ENCODE data around the gene GPC5.
"Not testable (repeated sequence)": the region's sequence is repeated elsewhere in the genome, so short reads cannot be mapped to it uniquely, and the experiment has no call there.

The GPC5 gene

GRCh38 chr13:92251671-92252210 lies 853.3 kb downstream of the GPC5 start:
- DNase-seq (ENCODE audit: low read depth in 2 of 3, low spot score in 2 of 3) = no peak

GRCh38 chr13:92255526-92255925 lies 857.1 kb downstream of the GPC5 start:
- DNase-seq (ENCODE audit: low read depth in 2 of 3, low spot score in 2 of 3) = no peak

- DNase-seq (ENCODE audit: low read depth in 2 of 3, low spot score in 2 of 3) = no peak
Measured at GRCh38 chr13:92256211-92256610, 857.8 kb downstream of the GPC5 start.

GRCh38 chr13:92259046-92259445 lies 860.6 kb downstream of the GPC5 start:
- DNase-seq (ENCODE audit: low read depth in 2 of 3, low spot score in 2 of 3) = no peak

- DNase-seq (ENCODE audit: low read depth in 2 of 3, low spot score in 2 of 3) = no peak
Measured at GRCh38 chr13:92259523-92259922, 861.1 kb downstream of the GPC5 start.

- DNase-seq (ENCODE audit: low read depth in 2 of 3, low spot score in 2 of 3) = no peak
Measured at GRCh38 chr13:92260363-92260762, 861.9 kb downstream of the GPC5 start.

- no peak for DNase-seq (ENCODE audit: low read depth in 2 of 3, low spot score in 2 of 3)
Measured at GRCh38 chr13:92262100-92262788, 863.8 kb downstream of the GPC5 start.

- DNase-seq (ENCODE audit: low read depth in 2 of 3, low spot score in 2 of 3) = no peak
Measured at GRCh38 chr13:92265408-92265807, 867.0 kb downstream of the GPC5 start.

GRCh38 chr13:92270990-92271389 lies 872.6 kb downstream of the GPC5 start:
- no peak for DNase-seq (ENCODE audit: low read depth in 2 of 3, low spot score in 2 of 3)

- no peak for DNase-seq (ENCODE audit: low read depth in 2 of 3, low spot score in 2 of 3)
Measured at GRCh38 chr13:92272177-92272576, 873.8 kb downstream of the GPC5 start.

GRCh38 chr13:92280986-92281385 lies 882.6 kb downstream of the GPC5 start:
- not testable (repeated sequence) for DNase-seq (ENCODE audit: low read depth in 2 of 3, low spot score in 2 of 3)

GRCh38 chr13:92290718-92291307 lies 892.4 kb downstream of the GPC5 start:
- not testable (repeated sequence) for DNase-seq (ENCODE audit: low read depth in 2 of 3, low spot score in 2 of 3)

GRCh38 chr13:92294533-92294932 lies 896.1 kb downstream of the GPC5 start:
- not testable (repeated sequence) for DNase-seq (ENCODE audit: low read depth in 2 of 3, low spot score in 2 of 3)

- not testable (repeated sequence) for DNase-seq (ENCODE audit: low read depth in 2 of 3, low spot score in 2 of 3)
Measured at GRCh38 chr13:92296154-92296671, 897.8 kb downstream of the GPC5 start.

GRCh38 chr13:92297971-92298942 lies 899.8 kb downstream of the GPC5 start:
- DNase-seq (ENCODE audit: low read depth in 2 of 3, low spot score in 2 of 3) = no peak

GRCh38 chr13:92300651-92301050 lies 902.2 kb downstream of the GPC5 start:
- DNase-seq (ENCODE audit: low read depth in 2 of 3, low spot score in 2 of 3) = no peak

GRCh38 chr13:92303428-92303827 lies 905.0 kb downstream of the GPC5 start:
- no peak for DNase-seq (ENCODE audit: low read depth in 2 of 3, low spot score in 2 of 3)

- no peak for DNase-seq (ENCODE audit: low read depth in 2 of 3, low spot score in 2 of 3)
Measured at GRCh38 chr13:92307752-92308151, 909.3 kb downstream of the GPC5 start.

- DNase-seq (ENCODE audit: low read depth in 2 of 3, low spot score in 2 of 3) = no peak
Measured at GRCh38 chr13:92312823-92313222, 914.4 kb downstream of the GPC5 start.

- DNase-seq (ENCODE audit: low read depth in 2 of 3, low spot score in 2 of 3) = no peak
Measured at GRCh38 chr13:92313382-92313781, 915.0 kb downstream of the GPC5 start.

- no peak for DNase-seq (ENCODE audit: low read depth in 2 of 3, low spot score in 2 of 3)
Measured at GRCh38 chr13:92315265-92315664, 916.8 kb downstream of the GPC5 start.

Data from activated CD8-positive, alpha-beta memory T cell treated with anti-CD3 and anti-CD28 coated beads for 48 hours (primary cell).